Activated CD8-positive, alpha-beta T cell treated with anti-CD3 and anti-CD28 coated beads for 36 hours (primary cell): Measurements from ENCODE around the gene CPSF3. TPM values are rescaled to one million over a fixed set of nuclear protein-coding genes. Genes with fewer than 3 reads are reported as not detected.

Source experiments
- ATAC-seq: fragments of 200-7000 bp; cut with Tn5 transposase; one replicate; pipeline ENCODE4 v1.10.0; 2021; ENCODE audit warnings: mild to moderate bottlenecking, moderate library complexity
- CTCF ChIA-PET: fragments of 350-600 bp; sonication (Branson Sonifier 250); formaldehyde crosslinking; loops from one replicate; lab custom pipeline; 2021; ENCODE audit warnings: antibody characterized with exemption; lab: Charles Lee
- POLR2A ChIA-PET: fragments of 350-600 bp; sonication (Branson Sonifier 250); formaldehyde crosslinking; loops from one replicate; lab custom pipeline; 2021; ENCODE audit warnings: antibody characterized with exemption; lab: Charles Lee
- DNase-seq: peaks from one replicate; pipeline ENCODE4 v3.0.0-alpha.2; 2020
- H3K27ac Mint-ChIP-seq: one replicate; pipeline ENCODE4 v1.8.0; 2021; ENCODE audit warnings: mild to moderate bottlenecking, mixed read lengths
- H3K27me3 Mint-ChIP-seq: one replicate; pipeline ENCODE4 v1.8.0; 2021; ENCODE audit warnings: mixed read lengths
- H3K36me3 Mint-ChIP-seq: one replicate; pipeline ENCODE4 v1.8.0; 2021; ENCODE audit warnings: low read depth, mixed read lengths
- H3K4me1 Mint-ChIP-seq: one replicate; pipeline ENCODE4 v1.8.0; 2021; ENCODE audit warnings: low read depth, mixed read lengths
- H3K4me3 Mint-ChIP-seq: one replicate; pipeline ENCODE4 v1.8.0; 2021; ENCODE audit warnings: mild to moderate bottlenecking, moderate library complexity, mixed read lengths
- H3K9me3 Mint-ChIP-seq: one replicate; pipeline ENCODE4 v1.8.0; 2021; ENCODE audit warnings: mixed read lengths
- intact Hi-C: fragments of 100-400 bp; cut with micrococcal nuclease; formaldehyde crosslinking; loops from one replicate; pipeline ENCODE4 v1.10.0; 2022
- total RNA-seq, 2 experiments: library from RNA; stranded (reverse); gene quantifications; one replicate each; pipeline ENCODE4 v1.2.3, GENCODE V29; 2021
- TF ChIP-seq, protein P1 (sequence below): fragments of 200-600 bp; IDR thresholded peaks from one replicate; pipeline ENCODE4 v1.8.0; 2022; ENCODE audit warnings: antibody characterized with exemption, mild to moderate bottlenecking

Gene CPSF3
- total RNA-seq, 2 experiments from 2014 or later, result 72.2 to 73.0 TPM

DNA sequence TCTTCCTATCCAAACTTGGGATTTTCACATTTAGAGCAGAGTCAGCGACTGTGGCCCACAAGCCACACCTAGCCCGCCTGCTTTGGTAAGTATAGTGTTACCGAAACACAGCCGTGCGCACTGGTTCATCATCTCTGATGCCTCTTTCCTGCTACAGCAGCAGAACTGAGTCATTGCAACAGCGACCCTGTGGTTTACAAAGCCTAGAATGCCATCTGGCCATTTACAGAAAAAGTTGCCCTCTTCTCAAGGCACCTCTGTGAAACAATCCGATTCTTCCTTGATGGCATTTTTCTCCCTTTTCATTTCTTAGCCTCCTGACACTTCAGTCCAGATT lies 40.2 kb downstream of the CPSF3 start:
- intact Hi-C loops, result no loop called here
- Mint-ChIP-seq H3K4me1 (peaks cover 12% of the 10 kb centered on the region), H3K36me3 (peaks cover 24% of the 10 kb centered on the region), H3K27ac (peak overlapping the region; percentile 53), H3K4me3 (no peak overlapping the region), H3K9me3 (no peaks in the 10 kb centered on the region), H3K27me3 (no peaks in the 10 kb centered on the region)
- ChIA-PET CTCF (no interaction called here), POLR2A (no interaction called here)
- peak; percentile 54 for DNase-seq
- peak; percentile 84 for ATAC-seq
- TF ChIP-seq, protein P1, sequence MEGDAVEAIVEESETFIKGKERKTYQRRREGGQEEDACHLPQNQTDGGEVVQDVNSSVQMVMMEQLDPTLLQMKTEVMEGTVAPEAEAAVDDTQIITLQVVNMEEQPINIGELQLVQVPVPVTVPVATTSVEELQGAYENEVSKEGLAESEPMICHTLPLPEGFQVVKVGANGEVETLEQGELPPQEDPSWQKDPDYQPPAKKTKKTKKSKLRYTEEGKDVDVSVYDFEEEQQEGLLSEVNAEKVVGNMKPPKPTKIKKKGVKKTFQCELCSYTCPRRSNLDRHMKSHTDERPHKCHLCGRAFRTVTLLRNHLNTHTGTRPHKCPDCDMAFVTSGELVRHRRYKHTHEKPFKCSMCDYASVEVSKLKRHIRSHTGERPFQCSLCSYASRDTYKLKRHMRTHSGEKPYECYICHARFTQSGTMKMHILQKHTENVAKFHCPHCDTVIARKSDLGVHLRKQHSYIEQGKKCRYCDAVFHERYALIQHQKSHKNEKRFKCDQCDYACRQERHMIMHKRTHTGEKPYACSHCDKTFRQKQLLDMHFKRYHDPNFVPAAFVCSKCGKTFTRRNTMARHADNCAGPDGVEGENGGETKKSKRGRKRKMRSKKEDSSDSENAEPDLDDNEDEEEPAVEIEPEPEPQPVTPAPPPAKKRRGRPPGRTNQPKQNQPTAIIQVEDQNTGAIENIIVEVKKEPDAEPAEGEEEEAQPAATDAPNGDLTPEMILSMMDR, result no peak

- no peak for DNase-seq
- H3K36me3 Mint-ChIP-seq, result peaks cover 20% of the 10 kb centered on the region
- H3K27me3 Mint-ChIP-seq, result no peaks in the 10 kb centered on the region
- ATAC-seq, result no peak
- TF ChIP-seq, protein P1, result no peak
- POLR2A ChIA-PET, result no interaction called here
- CTCF ChIA-PET, result no interaction called here
- peaks cover 12% of the 10 kb centered on the region for H3K4me1 Mint-ChIP-seq
- H3K9me3 Mint-ChIP-seq, result no peaks in the 10 kb centered on the region
- intact Hi-C loops, result no loop called here
- H3K27ac Mint-ChIP-seq, result no peak overlapping the region
- no peak overlapping the region for H3K4me3 Mint-ChIP-seq
Measured at GRCh38 chr2:9465170-9465569, 41.7 kb downstream of the CPSF3 start.

GRCh38 chr2:9466147-9466683 lies 42.8 kb downstream of the CPSF3 start:
- H3K27me3 Mint-ChIP-seq, result no peaks in the 10 kb centered on the region
- CTCF ChIA-PET, result no interaction called here
- H3K4me1 Mint-ChIP-seq, result peaks cover 12% of the 10 kb centered on the region
- DNase-seq, result no peak
- peaks cover 20% of the 10 kb centered on the region for H3K36me3 Mint-ChIP-seq
- no peak for ATAC-seq
- no peak overlapping the region for H3K4me3 Mint-ChIP-seq
- no peak overlapping the region for H3K27ac Mint-ChIP-seq
- TF ChIP-seq, protein P1, result no peak
- POLR2A ChIA-PET, result no interaction called here
- intact Hi-C loops, result no loop called here
- H3K9me3 Mint-ChIP-seq, result no peaks in the 10 kb centered on the region

DNA sequence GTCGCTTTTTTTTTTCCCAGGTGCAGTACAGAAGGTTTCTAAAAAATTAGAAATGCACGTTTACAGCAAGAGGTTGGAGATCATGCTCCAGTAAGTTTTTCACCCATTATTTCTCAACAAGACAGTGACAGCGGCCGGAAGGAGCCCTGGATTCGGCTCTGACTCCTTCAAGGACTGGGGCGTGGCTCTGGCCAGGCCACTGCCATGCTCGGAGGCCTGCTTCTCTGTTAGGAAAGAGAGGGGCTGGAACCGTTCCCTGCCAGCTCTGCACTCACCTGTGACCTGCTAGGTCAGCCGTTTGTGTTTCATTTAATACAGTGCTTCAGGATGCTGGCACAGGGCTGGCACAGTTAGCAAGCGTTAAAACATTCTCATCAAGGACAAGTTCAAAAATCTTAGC lies 44.2 kb downstream of the CPSF3 start:
- ATAC-seq, result no peak
- H3K27ac Mint-ChIP-seq, result no peak overlapping the region
- ChIA-PET CTCF (no interaction called here), POLR2A (interaction anchor here (1.0 kb wide), 1 partner anchor 46 kb away, joined by 3 read pairs; no protein-coding TSS in a partner anchor)
- TF ChIP-seq, protein P1, result no peak
- no peak overlapping the region for H3K4me3 Mint-ChIP-seq
- no peak for DNase-seq
- peaks cover 12% of the 10 kb centered on the region for H3K4me1 Mint-ChIP-seq
- no peaks in the 10 kb centered on the region for H3K9me3 Mint-ChIP-seq
- peaks cover 28% of the 10 kb centered on the region for H3K36me3 Mint-ChIP-seq
- H3K27me3 Mint-ChIP-seq, result no peaks in the 10 kb centered on the region
- intact Hi-C loops, result no loop called here

DNA sequence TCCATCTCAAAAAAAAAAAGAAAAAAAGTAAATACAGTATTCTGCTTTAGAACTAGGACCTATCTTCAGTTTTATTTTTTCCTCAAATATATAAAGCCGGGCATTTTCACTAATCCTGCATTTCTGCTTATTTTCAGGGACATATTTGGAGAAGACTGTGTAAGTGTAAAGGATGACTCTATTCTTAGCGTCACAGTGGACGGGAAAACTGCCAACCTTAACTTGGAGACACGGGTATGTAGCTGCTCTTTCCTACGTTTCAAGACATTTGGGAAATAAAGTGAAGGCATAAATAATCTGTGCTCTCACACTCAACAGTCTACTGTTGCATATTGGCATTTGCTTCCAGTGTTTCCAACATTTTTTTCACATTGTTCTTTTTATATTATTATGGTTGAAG lies 47.8 kb downstream of the CPSF3 start:
- H3K27ac Mint-ChIP-seq, result no peak overlapping the region
- peaks cover 13% of the 10 kb centered on the region for H3K4me1 Mint-ChIP-seq
- H3K9me3 Mint-ChIP-seq, result no peaks in the 10 kb centered on the region
- no peak overlapping the region for H3K4me3 Mint-ChIP-seq
- no peaks in the 10 kb centered on the region for H3K27me3 Mint-ChIP-seq
- POLR2A ChIA-PET, result no interaction called here
- peaks cover 35% of the 10 kb centered on the region for H3K36me3 Mint-ChIP-seq
- TF ChIP-seq, protein P1, result no peak
- ATAC-seq, result no peak
- intact Hi-C loops, result loop anchor here (5.0 kb wide), 1 partner anchor 81 kb away; no protein-coding TSS in a partner anchor
- no peak for DNase-seq
- CTCF ChIA-PET, result no interaction called here
